Central memory CD4-positive, alpha-beta T cell (primary cell): ENCODE results near the gene HAGH.

Experiments
- DNase-seq: peaks from one replicate; pipeline ENCODE4 v3.0.0; 2022

Gene HAGH

GRCh38 chr16:1760911-1761310, 65.7 kb downstream of the HAGH start:
- no peak for DNase-seq

- no peak for DNase-seq
Observed at GRCh38 chr16:1759511-1759910, 67.1 kb downstream of the HAGH start.

GRCh38 chr16:1758923-1759322, 67.7 kb downstream of the HAGH start:
- no peak for DNase-seq

GRCh38 chr16:1757714-1758461, 68.7 kb downstream of the HAGH start:
- DNase-seq = no peak
